Neural progenitor cell (in vitro differentiated cells): ENCODE results near the gene TCF15.

Experiments used
- EZH2 ChIP-seq: fragments of 200-600 bp; sonication (generic); IDR thresholded peaks from 2 replicates; pipeline ENCODE4 v1.6.1; 2017; ENCODE audit warnings: antibody characterized with exemption, mild to moderate bottlenecking, moderate library complexity
- EZH2phosphoT487 ChIP-seq: fragments of 200-600 bp; sonication (generic); IDR thresholded peaks from 2 replicates; pipeline ENCODE4 v1.6.1; 2017; ENCODE audit warnings: antibody characterized with exemption
- TF ChIP-seq, protein P1 (sequence below): fragments of 200-600 bp; sonication (generic); IDR thresholded peaks from 2 replicates; pipeline ENCODE4 v1.5.1; 2017; ENCODE audit warnings: antibody characterized with exemption, mild to moderate bottlenecking

DNA sequence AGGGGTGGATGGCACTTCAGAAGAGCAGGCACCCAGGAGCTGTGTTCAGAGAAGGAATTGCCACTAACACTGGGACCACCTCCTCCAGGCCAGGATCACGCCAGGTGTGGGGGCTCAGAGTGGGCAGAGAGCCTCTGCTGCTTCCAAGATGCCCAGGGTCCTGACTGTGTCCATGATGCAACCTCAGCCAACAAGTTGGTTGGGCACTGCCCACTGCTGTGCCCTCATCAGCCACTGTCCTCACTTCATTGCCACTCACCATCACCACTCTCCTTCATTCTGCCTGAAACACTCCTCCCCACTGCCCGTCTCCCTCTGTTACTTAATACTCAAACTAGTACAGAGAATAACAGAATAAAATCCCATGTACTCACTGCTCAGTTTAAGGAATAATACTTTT is 16.5 kb upstream of the TCF15 start:
- TF ChIP-seq, protein P1, sequence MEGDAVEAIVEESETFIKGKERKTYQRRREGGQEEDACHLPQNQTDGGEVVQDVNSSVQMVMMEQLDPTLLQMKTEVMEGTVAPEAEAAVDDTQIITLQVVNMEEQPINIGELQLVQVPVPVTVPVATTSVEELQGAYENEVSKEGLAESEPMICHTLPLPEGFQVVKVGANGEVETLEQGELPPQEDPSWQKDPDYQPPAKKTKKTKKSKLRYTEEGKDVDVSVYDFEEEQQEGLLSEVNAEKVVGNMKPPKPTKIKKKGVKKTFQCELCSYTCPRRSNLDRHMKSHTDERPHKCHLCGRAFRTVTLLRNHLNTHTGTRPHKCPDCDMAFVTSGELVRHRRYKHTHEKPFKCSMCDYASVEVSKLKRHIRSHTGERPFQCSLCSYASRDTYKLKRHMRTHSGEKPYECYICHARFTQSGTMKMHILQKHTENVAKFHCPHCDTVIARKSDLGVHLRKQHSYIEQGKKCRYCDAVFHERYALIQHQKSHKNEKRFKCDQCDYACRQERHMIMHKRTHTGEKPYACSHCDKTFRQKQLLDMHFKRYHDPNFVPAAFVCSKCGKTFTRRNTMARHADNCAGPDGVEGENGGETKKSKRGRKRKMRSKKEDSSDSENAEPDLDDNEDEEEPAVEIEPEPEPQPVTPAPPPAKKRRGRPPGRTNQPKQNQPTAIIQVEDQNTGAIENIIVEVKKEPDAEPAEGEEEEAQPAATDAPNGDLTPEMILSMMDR = no peak
- no peak for TF ChIP-seq EZH2
- TF ChIP-seq EZH2phosphoT487 = no peak
